IMR-90 (cell line): ENCODE results near the gene PRMT1. TPM values are rescaled to one million over a fixed set of nuclear protein-coding genes. Genes with fewer than 3 reads are reported as not detected.

ENCODE experiments used
- ATAC-seq: fragments of 200-7000 bp; cut with Tn5 transposase; 2 replicates; pipeline ENCODE4 v1.9.1; 2020; ENCODE audit warnings: low read depth, mild to moderate bottlenecking, moderate library complexity
- BruUV-seq: library from RNA; stranded (reverse); fragments of 400-500 nt; replicated peaks from 2 replicates; lab custom pipeline; 2021; lab: Mats Ljungman, UMichigan
- CTCF ChIA-PET: fragments of 300-600 bp; formaldehyde crosslinking; extraction: SDS; loops from one replicate; lab custom pipeline; 2021; ENCODE audit warnings: antibody characterized with exemption; lab: Yijun Ruan, JAX
- POLR2A ChIA-PET: fragments of 300-600 bp; sonication (Branson Sonifier 250); formaldehyde crosslinking; loops from one replicate; lab custom pipeline; 2022; ENCODE audit warnings: antibody characterized with exemption; ENCODE audit not compliant: unreplicated experiment; lab: Charles Lee
- DNase-seq: peaks from one replicate; pipeline ENCODE4 v3.0.0; 2013
- H2AFZ ChIP-seq: replicated peaks from 2 replicates; pipeline ENCODE3; 2013; ENCODE audit warnings: low read length, mild to moderate bottlenecking; ENCODE audit not compliant: poor library complexity
- H2AK5ac ChIP-seq: 2 replicates; pipeline ENCODE4 v1.6.1; 2013; ENCODE audit warnings: low read depth, low read length, inconsistent platforms
- H2AK9ac ChIP-seq: replicated peaks from 2 replicates; pipeline ENCODE3; 2013; ENCODE audit warnings: mild to moderate bottlenecking, low read depth, low read length, moderate library complexity; ENCODE audit not compliant: poor library complexity
- H2BK120ac ChIP-seq: 2 replicates; pipeline ENCODE4 v1.6.1; 2013; ENCODE audit warnings: low read depth, low read length, inconsistent platforms
- H2BK15ac ChIP-seq: 3 replicates; pipeline ENCODE4 v1.6.1; 2013; ENCODE audit warnings: low read depth, low read length, inconsistent platforms
- H2BK20ac ChIP-seq: 2 replicates; pipeline ENCODE4 v1.6.1; 2013; ENCODE audit warnings: low read depth, mild to moderate bottlenecking, inconsistent platforms, low read length, moderate library complexity
- H2BK5ac ChIP-seq: 2 replicates; pipeline ENCODE4 v1.6.1; 2013; ENCODE audit warnings: mild to moderate bottlenecking, low read depth, low read length, inconsistent platforms; ENCODE audit not compliant: poor library complexity, severe bottlenecking
- H3K14ac ChIP-seq: replicated peaks from 2 replicates; pipeline ENCODE4 v1.6.1; 2013; ENCODE audit warnings: low read depth, low read length, inconsistent platforms
- H3K18ac ChIP-seq: 2 replicates; pipeline ENCODE4 v1.6.1; 2013; ENCODE audit warnings: low read depth, low read length, control low read depth
- H3K23ac ChIP-seq: 2 replicates; pipeline ENCODE4 v1.6.1; 2013; ENCODE audit warnings: low read depth, low read length, inconsistent platforms
- H3K27ac ChIP-seq: 2 replicates; pipeline ENCODE4 v1.5.1; 2013; ENCODE audit warnings: mild to moderate bottlenecking, control low read depth, low read length; ENCODE audit not compliant: insufficient read depth
- H3K27me3 ChIP-seq: 2 replicates; pipeline ENCODE4 v1.6.1; 2013; ENCODE audit warnings: low read length; ENCODE audit not compliant: control insufficient read depth, insufficient read depth
- H3K36me3 ChIP-seq: 2 replicates; pipeline ENCODE4 v1.6.1; 2013; ENCODE audit warnings: low read length, mixed read lengths; ENCODE audit not compliant: control insufficient read depth, insufficient read depth
- H3K4ac ChIP-seq: 2 replicates; pipeline ENCODE4 v1.6.1; 2013; ENCODE audit warnings: low read depth, low read length, inconsistent platforms
- H3K4me1 ChIP-seq: 2 replicates; pipeline ENCODE4 v1.6.1; 2013; ENCODE audit warnings: low read length, mixed read lengths; ENCODE audit not compliant: control insufficient read depth, insufficient read depth
- H3K4me2 ChIP-seq: 2 replicates; pipeline ENCODE4 v1.6.1; 2013; ENCODE audit warnings: low read depth, mild to moderate bottlenecking, control low read depth, low read length, moderate library complexity
- H3K4me3 ChIP-seq: 2 replicates; pipeline ENCODE4 v1.5.1; 2013; ENCODE audit warnings: low read depth, mild to moderate bottlenecking, control low read depth, low read length, moderate library complexity; ENCODE audit not compliant: insufficient read depth
- H3K56ac ChIP-seq: 2 replicates; pipeline ENCODE4 v1.6.1; 2013; ENCODE audit warnings: low read length, inconsistent platforms; ENCODE audit not compliant: insufficient read depth; ENCODE audit errors: extremely low read depth
- H3K79me1 ChIP-seq, 2 experiments: 2 replicates each; pipeline ENCODE4 v1.6.1; 2013; ENCODE audit warnings: low read length in 2 of 2, inconsistent platforms in 1 of 2, low read depth in 1 of 2
- H3K9ac ChIP-seq: 2 replicates; pipeline ENCODE4 v1.6.1; 2013; ENCODE audit warnings: low read depth, low read length, control low read depth
- H3K9me1 ChIP-seq: 2 replicates; pipeline ENCODE4 v1.6.1; 2013; ENCODE audit warnings: low read length, inconsistent platforms; ENCODE audit not compliant: insufficient read depth
- H3K9me3 ChIP-seq: 2 replicates; pipeline ENCODE4 v1.6.1; 2013; ENCODE audit warnings: low read length; ENCODE audit not compliant: control insufficient read depth, insufficient read depth
- H4K20me1 ChIP-seq: 2 replicates; pipeline ENCODE4 v1.6.1; 2013; ENCODE audit warnings: low read length, inconsistent platforms; ENCODE audit not compliant: insufficient read depth
- H4K5ac ChIP-seq: 2 replicates; pipeline ENCODE4 v1.6.1; 2013; ENCODE audit warnings: mild to moderate bottlenecking, low read depth, low read length, control low read depth
- H4K8ac ChIP-seq, 2 experiments: 2 replicates each; pipeline ENCODE4 v1.6.1; 2013; ENCODE audit warnings: low read depth in 2 of 2, low read length in 2 of 2, control low read depth in 1 of 2, inconsistent platforms in 1 of 2
- H4K91ac ChIP-seq: 2 replicates; pipeline ENCODE4 v1.6.1; 2013; ENCODE audit warnings: low read depth, low read length, inconsistent platforms; ENCODE audit not compliant: insufficient read depth
- BHLHE40 ChIP-seq: fragments of 150-350 bp; IDR thresholded peaks from 2 replicates; pipeline ENCODE4 v1.6.1; 2016; ENCODE audit warnings: mild to moderate bottlenecking, low read depth, low read length
- CHD1 ChIP-seq: IDR thresholded peaks from 2 replicates; pipeline ENCODE4 v1.6.1; 2012; ENCODE audit warnings: low read depth, low read length, improper control_type of control experiment
- FOS ChIP-seq: fragments of 150-350 bp; IDR thresholded peaks from 2 replicates; pipeline ENCODE4 v1.6.1; 2016; ENCODE audit warnings: low read depth, low read length
- MXI1 ChIP-seq: IDR thresholded peaks from 2 replicates; pipeline ENCODE4 v1.6.1; 2012; ENCODE audit warnings: low read depth, mild to moderate bottlenecking, low read length, moderate library complexity, borderline replicate concordance
- NFE2L2 ChIP-seq: fragments of 150-350 bp; IDR thresholded peaks from 2 replicates; pipeline ENCODE4 v1.6.1; 2016; ENCODE audit warnings: low read depth, mild to moderate bottlenecking, low read length
- POLR2A ChIP-seq: IDR thresholded peaks from 2 replicates; pipeline ENCODE4 v1.6.1; 2012; ENCODE audit warnings: mild to moderate bottlenecking, low read depth, low read length
- RAD21 ChIP-seq: IDR thresholded peaks from 2 replicates; pipeline ENCODE4 v1.6.1; 2012; ENCODE audit warnings: low read length, improper control_type of control experiment
- RCOR1 ChIP-seq: IDR thresholded peaks from 2 replicates; pipeline ENCODE4 v1.6.1; 2012; ENCODE audit warnings: mild to moderate bottlenecking, low read length, improper control_type of control experiment; ENCODE audit not compliant: insufficient replicate concordance
- RFX5 ChIP-seq: IDR thresholded peaks from 2 replicates; pipeline ENCODE4 v1.8.0; 2012; ENCODE audit warnings: low read depth, mild to moderate bottlenecking, low read length, moderate library complexity
- SMC3 ChIP-seq: fragments of 150-350 bp; IDR thresholded peaks from 2 replicates; pipeline ENCODE4 v1.6.1; 2016; ENCODE audit warnings: low read depth, mild to moderate bottlenecking, antibody characterized with exemption, low read length, moderate library complexity
- WGBS, 2 experiments: methylation state at CpG; one replicate each; pipeline versions ENCODE4 v1.1.5 to v1.1.7; 2013; ENCODE audit warnings: missing lambda C conversion rate in 2 of 2; ENCODE audit not compliant: insufficient read length in 1 of 2; ENCODE audit errors: extremely low coverage in 2 of 2; 5-methylcytosine and 5-hydroxymethylcytosine counted together
- dilution Hi-C: fragments of 300-500 bp; cut with HindIII; formaldehyde crosslinking; loops from one replicate; pipeline ENCODE4 v1.14.3; 2018; ENCODE audit warnings: low sequenced_read_pairs; ENCODE audit not compliant: unreplicated experiment
- in situ Hi-C: fragments of 300-500 bp; cut with MboI; formaldehyde crosslinking; loops from 3 replicates; pipeline ENCODE4 v1.14.3; 2019; ENCODE audit warnings: low sequenced_read_pairs, inconsistent platforms, mixed read lengths
- intact Hi-C: fragments of 100-400 bp; cut with micrococcal nuclease; formaldehyde crosslinking; loops from 2 replicates; pipeline ENCODE4 v1.10.0; 2022
- polyA plus RNA-seq, 3 experiments: library from polyadenylated mRNA; depleted of rRNA; stranded (reverse); fragments of >200 nt; gene quantifications; 2 replicates each; pipeline ENCODE4 v1.2.3, GENCODE V29; 2012; ENCODE audit warnings: low replicate concordance in 1 of 3
- total RNA-seq: library from RNA; depleted of rRNA; stranded (reverse); fragments of >200 nt; gene quantifications from 2 replicates; pipeline ENCODE4 v1.2.3, GENCODE V29; 2012
- TF ChIP-seq, protein P1 (sequence below): fragments of 150-350 bp; IDR thresholded peaks from 2 replicates; pipeline ENCODE4 v1.6.1; 2017; ENCODE audit warnings: mild to moderate bottlenecking, antibody characterized with exemption, low read length, low read depth
- TF ChIP-seq, protein P2 (sequence below): conservative IDR thresholded peaks from 2 replicates; pipeline ENCODE4 v1.5.1; 2012; ENCODE audit warnings: mild to moderate bottlenecking, low read depth, low read length, improper control_type of control experiment

Gene PRMT1
- total and polyA plus RNA-seq, 2 of the 4 experiments (the other 2 are of a cell fraction): 497 to 840 TPM

DNA sequence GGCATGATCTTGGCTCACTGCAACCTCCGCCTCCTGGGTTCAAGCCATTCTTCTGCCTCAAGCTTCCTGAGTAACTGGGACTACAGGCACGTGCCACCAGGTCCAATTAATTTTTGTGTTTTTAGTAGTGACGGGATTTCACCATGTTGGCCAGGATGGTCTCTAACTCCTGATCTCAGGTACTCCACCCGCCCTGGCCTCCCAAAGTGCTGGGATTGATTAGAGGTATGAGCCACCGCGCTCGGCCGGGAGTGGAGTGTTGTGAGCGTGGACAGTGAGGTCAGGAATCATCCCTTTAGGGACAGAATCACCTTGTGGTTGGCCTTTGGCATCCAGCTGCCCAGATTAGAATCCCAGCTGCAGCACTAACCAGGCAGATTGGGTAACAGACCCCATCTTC is 47.4 kb upstream of the PRMT1 start:
- H2AFZ ChIP-seq: no peak overlapping the region
- intact Hi-C loops (no loop called here), dilution Hi-C loops (no loop called here), in situ Hi-C loops (no loop called here)
- H3K9me1 ChIP-seq: peaks cover 9% of the 10 kb centered on the region; the same call in 1 of the 2 replicates
- H3K14ac ChIP-seq: no peak overlapping the region
- no peak overlapping the region for H3K4ac ChIP-seq
- H3K9me3 ChIP-seq: no peaks in the 10 kb centered on the region
- H3K4me1 ChIP-seq: peaks cover 2% of the 10 kb centered on the region; the same call in 1 of the 2 replicates
- no peak overlapping the region for H3K9ac ChIP-seq
- no peak overlapping the region for H2BK15ac ChIP-seq
- H4K5ac ChIP-seq: no peak overlapping the region
- no peak overlapping the region for H2BK5ac ChIP-seq
- WGBS, 2 experiments: 80% methylated on average over 2 of the region's 9 CpGs; no CpG with 5 or more reads in 1 of the 2 experiments
- H3K18ac ChIP-seq: no peak overlapping the region
- no TSS peak for BruUV-seq
- H4K91ac ChIP-seq: no peak overlapping the region
- no peak overlapping the region for H2AK9ac ChIP-seq
- H3K36me3 ChIP-seq: peaks cover 22% of the 10 kb centered on the region
- ChIA-PET CTCF (no interaction called here), POLR2A (interaction anchor here (0.7 kb wide), 1 partner anchor 10 kb away, joined by 10 read pairs; no protein-coding TSS in a partner anchor)
- no peaks in the 10 kb centered on the region for H3K27me3 ChIP-seq
- no peak overlapping the region for H2AK5ac ChIP-seq
- no peaks in the 10 kb centered on the region for H4K20me1 ChIP-seq
- H3K56ac ChIP-seq: no peak overlapping the region
- H3K4me3 ChIP-seq: no peak overlapping the region
- DNase-seq (no peak), ATAC-seq (no peak)
- H2BK20ac ChIP-seq: no peak overlapping the region
- H3K27ac ChIP-seq: no peak overlapping the region
- no peak overlapping the region for H3K4me2 ChIP-seq
- no peak overlapping the region for H3K23ac ChIP-seq
- H3K79me1 ChIP-seq: peaks cover 0 to 17% of the 10 kb centered on the region in 2 experiments; a peak in 2 of 4 replicates
- H4K8ac ChIP-seq: no peak overlapping the region
- TF ChIP-seq NFE2L2: no peak
- no peak for TF ChIP-seq FOS
- no peak for TF ChIP-seq BHLHE40
- TF ChIP-seq SMC3: no peak
- no peak for TF ChIP-seq RCOR1
- TF ChIP-seq RFX5: no peak
- TF ChIP-seq, protein P1, sequence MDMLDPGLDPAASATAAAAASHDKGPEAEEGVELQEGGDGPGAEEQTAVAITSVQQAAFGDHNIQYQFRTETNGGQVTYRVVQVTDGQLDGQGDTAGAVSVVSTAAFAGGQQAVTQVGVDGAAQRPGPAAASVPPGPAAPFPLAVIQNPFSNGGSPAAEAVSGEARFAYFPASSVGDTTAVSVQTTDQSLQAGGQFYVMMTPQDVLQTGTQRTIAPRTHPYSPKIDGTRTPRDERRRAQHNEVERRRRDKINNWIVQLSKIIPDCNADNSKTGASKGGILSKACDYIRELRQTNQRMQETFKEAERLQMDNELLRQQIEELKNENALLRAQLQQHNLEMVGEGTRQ: no peak
- no peak for TF ChIP-seq CHD1
- TF ChIP-seq RAD21: no peak
- TF ChIP-seq, protein P2, sequence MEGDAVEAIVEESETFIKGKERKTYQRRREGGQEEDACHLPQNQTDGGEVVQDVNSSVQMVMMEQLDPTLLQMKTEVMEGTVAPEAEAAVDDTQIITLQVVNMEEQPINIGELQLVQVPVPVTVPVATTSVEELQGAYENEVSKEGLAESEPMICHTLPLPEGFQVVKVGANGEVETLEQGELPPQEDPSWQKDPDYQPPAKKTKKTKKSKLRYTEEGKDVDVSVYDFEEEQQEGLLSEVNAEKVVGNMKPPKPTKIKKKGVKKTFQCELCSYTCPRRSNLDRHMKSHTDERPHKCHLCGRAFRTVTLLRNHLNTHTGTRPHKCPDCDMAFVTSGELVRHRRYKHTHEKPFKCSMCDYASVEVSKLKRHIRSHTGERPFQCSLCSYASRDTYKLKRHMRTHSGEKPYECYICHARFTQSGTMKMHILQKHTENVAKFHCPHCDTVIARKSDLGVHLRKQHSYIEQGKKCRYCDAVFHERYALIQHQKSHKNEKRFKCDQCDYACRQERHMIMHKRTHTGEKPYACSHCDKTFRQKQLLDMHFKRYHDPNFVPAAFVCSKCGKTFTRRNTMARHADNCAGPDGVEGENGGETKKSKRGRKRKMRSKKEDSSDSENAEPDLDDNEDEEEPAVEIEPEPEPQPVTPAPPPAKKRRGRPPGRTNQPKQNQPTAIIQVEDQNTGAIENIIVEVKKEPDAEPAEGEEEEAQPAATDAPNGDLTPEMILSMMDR: no peak
- TF ChIP-seq MXI1: no peak
- TF ChIP-seq POLR2A: no peak
- H2BK120ac ChIP-seq: no peak overlapping the region
